Fibroblast of the aortic adventitia (primary cell): ENCODE data around the gene AFF3. TPM values are rescaled to one million over a fixed set of nuclear protein-coding genes. Genes with fewer than 3 reads are reported as not detected.

Experiments
- DNase-seq: peaks from one replicate; pipeline ENCODE4 v3.0.0-alpha.2; 2010; ENCODE audit warnings: low read depth
- H3K4me3 ChIP-seq: 2 replicates; pipeline ENCODE4 v1.5.1; 2011; ENCODE audit warnings: low read depth, mild to moderate bottlenecking, control low read depth, low read length, moderate library complexity
- total RNA-seq: library from RNA; depleted of rRNA; stranded (reverse); fragments of >200 nt; gene quantifications from 2 replicates; pipeline ENCODE4 v1.2.3, GENCODE V29; 2012; ENCODE audit warnings: low replicate concordance
- TF ChIP-seq, protein P1 (sequence below): IDR thresholded peaks from 2 replicates; pipeline ENCODE4 v1.5.1; 2011; ENCODE audit warnings: mild to moderate bottlenecking, low read length, control low read depth, inconsistent platforms; ENCODE audit not compliant: insufficient read depth

Gene AFF3
- total RNA-seq, 1 donor, result 4.2 TPM

DNA sequence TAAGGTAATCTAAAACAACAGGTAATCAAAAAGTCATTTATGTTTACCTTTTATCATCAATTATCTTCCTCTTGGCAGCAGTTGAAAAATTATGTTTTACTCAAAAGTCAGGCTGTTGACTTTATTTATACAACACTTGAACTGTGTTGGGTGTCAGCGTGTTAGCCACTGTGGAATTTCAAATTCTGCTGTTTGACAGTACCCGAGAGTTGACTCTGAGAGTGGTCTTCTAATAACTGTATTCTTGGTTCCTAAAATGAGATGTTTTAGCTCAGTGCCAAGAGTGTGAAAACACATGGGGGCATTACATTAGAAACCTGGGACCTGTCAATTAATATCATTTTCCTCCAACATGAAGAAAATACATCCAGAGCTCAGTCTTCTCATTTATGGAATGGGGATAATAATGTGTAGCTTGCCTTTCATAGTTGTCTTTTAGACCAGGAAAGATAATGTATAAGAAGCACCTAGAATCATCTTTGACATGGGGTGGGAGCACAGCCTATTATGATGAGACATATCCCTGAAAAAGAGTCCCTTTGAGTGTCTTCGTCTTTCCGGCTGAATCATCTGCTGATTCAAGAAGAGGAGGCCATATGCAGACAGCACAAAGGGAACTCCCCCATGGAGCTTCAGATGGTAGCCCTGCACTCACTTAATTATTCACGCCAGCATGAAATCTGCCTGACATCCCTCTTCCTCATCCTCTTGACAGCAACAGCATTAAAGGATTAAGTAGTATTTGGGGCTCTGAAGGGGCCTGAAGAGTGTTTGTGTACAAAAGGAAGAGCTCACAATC is 89.1 kb downstream of the AFF3 start:
- DNase-seq, result no peak
- TF ChIP-seq, protein P1, sequence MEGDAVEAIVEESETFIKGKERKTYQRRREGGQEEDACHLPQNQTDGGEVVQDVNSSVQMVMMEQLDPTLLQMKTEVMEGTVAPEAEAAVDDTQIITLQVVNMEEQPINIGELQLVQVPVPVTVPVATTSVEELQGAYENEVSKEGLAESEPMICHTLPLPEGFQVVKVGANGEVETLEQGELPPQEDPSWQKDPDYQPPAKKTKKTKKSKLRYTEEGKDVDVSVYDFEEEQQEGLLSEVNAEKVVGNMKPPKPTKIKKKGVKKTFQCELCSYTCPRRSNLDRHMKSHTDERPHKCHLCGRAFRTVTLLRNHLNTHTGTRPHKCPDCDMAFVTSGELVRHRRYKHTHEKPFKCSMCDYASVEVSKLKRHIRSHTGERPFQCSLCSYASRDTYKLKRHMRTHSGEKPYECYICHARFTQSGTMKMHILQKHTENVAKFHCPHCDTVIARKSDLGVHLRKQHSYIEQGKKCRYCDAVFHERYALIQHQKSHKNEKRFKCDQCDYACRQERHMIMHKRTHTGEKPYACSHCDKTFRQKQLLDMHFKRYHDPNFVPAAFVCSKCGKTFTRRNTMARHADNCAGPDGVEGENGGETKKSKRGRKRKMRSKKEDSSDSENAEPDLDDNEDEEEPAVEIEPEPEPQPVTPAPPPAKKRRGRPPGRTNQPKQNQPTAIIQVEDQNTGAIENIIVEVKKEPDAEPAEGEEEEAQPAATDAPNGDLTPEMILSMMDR, result no peak

DNA sequence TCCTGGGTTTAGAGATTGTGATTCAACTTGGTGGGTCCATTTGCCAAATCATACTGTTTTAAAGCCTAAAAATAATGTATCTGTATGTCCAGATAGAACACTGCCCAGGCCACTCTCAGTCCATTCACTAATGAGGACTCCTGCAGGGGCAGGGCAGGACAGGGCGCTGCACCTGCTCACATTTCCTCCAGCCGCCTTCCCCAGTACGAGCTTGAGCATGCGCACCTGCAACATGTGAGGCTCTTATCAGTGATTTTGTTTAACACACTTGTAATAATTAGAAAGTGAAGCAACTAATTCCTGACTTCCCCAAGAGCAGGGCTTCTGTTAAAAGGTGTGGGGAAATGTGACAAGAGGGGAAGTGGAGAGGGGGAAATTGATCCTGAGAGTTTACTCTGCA is 89.7 kb downstream of the AFF3 start:
- H3K4me3 ChIP-seq, result no peak overlapping the region
- DNase-seq, result no peak
- TF ChIP-seq, protein P1, result no peak

More for the DNA sequence above, 89.1 kb downstream of the AFF3 start:
- H3K4me3 ChIP-seq, result no peak overlapping the region

DNA sequence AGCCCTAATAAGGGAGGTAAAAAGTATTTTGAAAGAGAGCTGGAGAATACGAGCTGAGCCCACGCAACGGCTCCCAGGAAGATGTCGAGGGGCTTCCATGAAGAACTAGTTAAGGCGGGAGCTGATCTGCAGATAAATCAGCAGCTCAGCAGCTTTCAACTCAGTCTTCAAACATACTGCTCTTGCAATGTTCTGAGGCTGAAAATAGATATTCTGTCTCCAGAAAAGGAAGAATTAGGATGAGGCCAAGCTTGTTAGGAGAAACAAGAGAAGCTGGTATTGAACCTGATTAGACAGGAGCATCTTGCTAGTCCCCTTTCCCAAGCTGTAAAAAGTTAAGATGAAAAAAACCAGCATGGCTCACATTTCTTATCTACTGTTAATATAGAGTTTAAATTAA is 91.1 kb downstream of the AFF3 start:
- TF ChIP-seq, protein P1, result no peak
- no peak overlapping the region for H3K4me3 ChIP-seq
- no peak for DNase-seq

DNA sequence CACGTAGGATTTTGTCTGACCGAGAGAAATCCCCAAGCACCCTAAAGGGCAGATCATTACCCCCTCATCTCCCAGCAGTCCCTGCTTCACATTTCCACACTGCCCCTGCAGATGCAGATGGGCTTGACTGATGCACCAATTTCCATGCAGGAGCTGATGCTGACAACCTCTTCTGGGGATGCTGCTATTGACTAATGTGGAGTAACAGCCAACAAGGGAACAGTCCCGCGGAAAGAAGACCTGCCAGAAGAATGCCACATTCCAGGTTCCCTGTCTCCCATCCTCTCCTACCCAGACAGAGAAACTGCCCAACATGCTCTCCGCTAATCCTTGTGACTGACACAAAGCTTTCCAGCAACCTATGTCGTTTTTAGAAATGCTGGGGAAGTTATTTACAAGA is 91.7 kb downstream of the AFF3 start:
- no peak for DNase-seq
- TF ChIP-seq, protein P1, result no peak
- no peak overlapping the region for H3K4me3 ChIP-seq

DNA sequence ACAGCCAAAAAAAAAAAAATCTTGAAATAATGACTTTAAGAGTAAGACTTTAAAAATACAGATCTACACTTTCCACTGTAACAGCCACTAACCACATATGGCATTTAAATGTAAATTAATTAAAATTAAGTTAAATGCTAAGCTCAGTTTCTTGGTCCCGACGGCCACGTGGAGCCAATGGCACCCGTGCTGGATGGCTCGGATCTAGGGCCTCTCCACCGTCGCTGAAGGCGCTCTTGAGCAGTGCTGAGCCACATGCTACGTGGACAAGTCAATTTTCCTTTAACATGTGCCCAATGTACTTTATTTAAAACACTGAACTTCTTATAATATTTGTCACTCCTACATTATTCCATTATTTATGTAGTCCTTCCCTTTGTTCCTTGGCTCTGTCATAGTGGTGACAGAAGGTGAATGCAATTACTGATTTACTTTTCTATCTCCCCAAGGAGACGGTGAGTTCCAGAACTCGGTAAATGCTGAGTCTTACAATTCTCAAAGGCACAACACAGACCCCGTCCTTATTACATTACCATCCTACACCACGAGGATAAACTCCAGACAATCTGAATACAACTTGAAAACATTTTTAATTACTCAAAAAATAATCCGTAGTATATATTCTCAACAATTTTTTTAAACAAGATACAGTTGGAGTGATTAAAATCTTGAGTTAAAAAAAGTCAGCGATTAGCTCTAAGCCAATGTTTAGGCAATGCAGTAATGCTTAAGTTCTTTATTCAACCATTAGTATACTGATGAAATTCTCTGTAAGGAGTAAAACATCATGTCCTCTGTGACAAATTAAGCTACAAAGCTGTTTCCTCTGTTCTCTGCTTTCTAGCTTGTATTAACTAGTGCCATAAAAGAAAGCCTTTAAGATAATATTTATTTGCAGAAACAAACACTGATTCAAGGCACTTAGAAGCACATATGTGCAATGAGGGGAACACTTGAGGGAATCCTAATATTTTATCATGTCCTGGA is 95.1 kb downstream of the AFF3 start:
- no peak overlapping the region for H3K4me3 ChIP-seq
- DNase-seq, result no peak
- TF ChIP-seq, protein P1, result no peak

DNA sequence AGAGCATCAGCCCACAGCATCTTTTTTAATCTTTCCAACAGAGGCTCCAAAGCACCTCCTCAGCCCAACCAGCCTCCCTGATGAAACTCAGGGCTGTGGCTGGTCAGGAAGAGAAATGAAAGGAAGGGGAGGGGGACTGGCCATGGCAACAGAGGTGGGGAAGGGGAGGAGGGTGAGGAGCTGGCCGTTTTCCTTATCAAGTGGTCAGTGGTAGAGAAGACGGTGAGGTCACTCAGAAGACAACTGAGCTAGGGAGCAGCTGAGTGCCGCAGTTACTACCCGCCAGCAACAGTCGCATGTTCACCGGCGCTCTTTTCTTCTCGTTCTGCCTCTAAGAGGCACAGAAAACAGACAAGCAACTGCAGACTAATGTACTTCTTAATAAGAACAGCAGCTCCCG is 97.4 kb downstream of the AFF3 start:
- H3K4me3 ChIP-seq, result no peak overlapping the region
- TF ChIP-seq, protein P1, result no peak
- no peak for DNase-seq
